Measurements from ENCODE around the gene DYRK4. TPM values are rescaled to one million over a fixed set of nuclear protein-coding genes. Genes with fewer than 3 reads are reported as not detected.
"Not testable (repeated sequence)": the region's sequence is repeated elsewhere in the genome, so short reads cannot be mapped to it uniquely, and the experiment has no call there.

The DYRK4 gene, protein sequence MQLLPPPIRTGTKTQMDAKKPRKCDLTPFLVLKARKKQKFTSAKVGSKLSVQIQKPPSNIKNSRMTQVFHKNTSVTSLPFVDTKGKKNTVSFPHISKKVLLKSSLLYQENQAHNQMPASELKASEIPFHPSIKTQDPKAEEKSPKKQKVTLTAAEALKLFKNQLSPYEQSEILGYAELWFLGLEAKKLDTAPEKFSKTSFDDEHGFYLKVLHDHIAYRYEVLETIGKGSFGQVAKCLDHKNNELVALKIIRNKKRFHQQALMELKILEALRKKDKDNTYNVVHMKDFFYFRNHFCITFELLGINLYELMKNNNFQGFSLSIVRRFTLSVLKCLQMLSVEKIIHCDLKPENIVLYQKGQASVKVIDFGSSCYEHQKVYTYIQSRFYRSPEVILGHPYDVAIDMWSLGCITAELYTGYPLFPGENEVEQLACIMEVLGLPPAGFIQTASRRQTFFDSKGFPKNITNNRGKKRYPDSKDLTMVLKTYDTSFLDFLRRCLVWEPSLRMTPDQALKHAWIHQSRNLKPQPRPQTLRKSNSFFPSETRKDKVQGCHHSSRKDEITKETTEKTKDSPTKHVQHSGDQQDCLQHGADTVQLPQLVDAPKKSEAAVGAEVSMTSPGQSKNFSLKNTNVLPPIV
- 12.8 and 34.2 TPM in 2 replicates for total RNA-seq (ENCODE audit: low replicate concordance)

DNA sequence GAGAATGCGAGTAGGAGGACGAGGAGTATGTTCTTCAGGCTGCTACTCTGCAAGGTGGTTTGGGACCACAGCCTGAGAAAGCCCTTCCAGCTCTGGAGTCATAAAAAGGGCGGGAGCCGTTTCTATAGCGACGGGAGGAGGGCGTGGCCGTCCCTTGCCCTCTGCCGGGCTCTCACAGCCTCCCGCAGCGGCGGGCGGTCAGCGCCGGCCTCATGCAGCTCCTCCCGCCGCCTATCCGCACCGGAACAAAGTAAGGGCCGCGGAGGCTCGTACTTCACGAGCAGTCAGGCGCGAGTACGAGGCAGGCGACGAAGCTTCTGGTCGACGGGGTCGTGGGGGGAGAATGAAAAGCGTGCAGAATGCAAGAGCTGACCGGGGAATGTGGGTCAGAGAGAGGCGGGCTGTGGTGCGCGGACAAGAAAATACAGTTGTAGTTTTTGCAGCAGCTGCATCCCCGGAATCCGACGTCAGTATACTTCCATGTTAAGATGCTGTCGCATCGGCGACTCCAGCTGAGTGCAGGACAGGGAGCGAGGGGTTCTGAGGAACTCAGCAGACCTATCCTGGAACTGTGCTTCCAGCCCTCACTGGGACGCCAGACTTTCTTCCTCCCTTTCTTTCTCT lies at the start of gene DYRK4:
Gene DYRK4, plus strand, starts transcription at position 175 of the 624 bp plus-strand sequence. Its CDS starts 38 bp downstream, at position 213.
- peak; percentile 64 for DNase-seq (ENCODE audit: low read depth)
- TF ChIP-seq, protein P1, sequence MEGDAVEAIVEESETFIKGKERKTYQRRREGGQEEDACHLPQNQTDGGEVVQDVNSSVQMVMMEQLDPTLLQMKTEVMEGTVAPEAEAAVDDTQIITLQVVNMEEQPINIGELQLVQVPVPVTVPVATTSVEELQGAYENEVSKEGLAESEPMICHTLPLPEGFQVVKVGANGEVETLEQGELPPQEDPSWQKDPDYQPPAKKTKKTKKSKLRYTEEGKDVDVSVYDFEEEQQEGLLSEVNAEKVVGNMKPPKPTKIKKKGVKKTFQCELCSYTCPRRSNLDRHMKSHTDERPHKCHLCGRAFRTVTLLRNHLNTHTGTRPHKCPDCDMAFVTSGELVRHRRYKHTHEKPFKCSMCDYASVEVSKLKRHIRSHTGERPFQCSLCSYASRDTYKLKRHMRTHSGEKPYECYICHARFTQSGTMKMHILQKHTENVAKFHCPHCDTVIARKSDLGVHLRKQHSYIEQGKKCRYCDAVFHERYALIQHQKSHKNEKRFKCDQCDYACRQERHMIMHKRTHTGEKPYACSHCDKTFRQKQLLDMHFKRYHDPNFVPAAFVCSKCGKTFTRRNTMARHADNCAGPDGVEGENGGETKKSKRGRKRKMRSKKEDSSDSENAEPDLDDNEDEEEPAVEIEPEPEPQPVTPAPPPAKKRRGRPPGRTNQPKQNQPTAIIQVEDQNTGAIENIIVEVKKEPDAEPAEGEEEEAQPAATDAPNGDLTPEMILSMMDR (IDR thresholded peaks at IDR 0.05; ENCODE audit: insufficient read depth, low read length): no peak
- peak within 1 kb of the TSS; percentile 62 for H3K4me3 ChIP-seq (ENCODE audit: low read depth, low read length)

DNA sequence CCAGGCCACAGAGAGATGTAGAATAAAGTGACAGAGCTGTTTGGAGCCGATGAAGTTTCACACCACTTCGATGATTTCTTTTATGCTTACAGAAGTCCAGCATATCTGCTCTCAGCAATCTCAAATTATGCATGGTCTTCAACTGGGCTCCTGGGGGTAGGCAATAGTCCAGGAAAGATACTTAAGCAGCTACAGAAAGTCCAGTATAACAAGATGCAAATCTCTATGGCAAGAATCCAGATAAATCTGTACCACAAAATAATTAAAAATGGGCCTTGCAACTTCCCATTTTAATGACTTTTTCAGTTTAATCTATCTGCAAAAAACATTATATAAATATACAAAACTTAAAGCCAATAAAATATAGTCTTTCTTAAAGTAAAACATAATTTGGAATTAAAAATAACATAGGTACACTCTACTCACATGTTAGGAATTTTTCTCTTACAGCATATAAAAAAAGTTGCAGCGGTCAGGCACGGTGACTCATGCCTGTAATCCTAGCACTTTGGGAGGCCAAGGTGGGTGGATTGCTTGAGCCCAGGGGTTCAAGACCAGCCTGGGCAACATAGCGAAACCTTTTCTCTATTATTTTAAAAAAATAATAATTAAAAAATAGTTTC lies 43.8 kb upstream of the DYRK4 start:
- H3K4me3 ChIP-seq (ENCODE audit: low read depth, low read length): no peak overlapping the region
- peak; percentile 66 for DNase-seq (ENCODE audit: low read depth)
- TF ChIP-seq, protein P1 (IDR thresholded peaks at IDR 0.05; ENCODE audit: insufficient read depth, low read length): no peak

DNA sequence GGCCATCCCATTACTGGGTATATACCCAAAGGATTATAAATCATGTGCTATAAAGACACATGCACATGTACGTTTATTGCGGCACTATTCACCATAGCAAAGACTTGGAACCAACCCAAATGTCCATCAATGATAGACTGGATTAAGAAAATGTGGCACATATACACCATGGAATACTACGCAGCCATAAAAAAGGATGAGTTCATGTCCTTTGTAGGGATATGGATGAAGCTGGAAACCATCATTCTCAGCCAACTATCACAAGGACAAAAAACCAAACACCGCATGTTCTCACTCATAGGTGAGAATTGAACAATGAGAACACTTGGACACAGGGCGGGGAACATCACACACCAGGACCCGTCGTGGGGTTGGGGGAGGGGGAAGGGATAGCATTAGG lies 38.6 kb upstream of the DYRK4 start:
- DNase-seq (ENCODE audit: low read depth); H3K4me3 ChIP-seq (ENCODE audit: low read depth, low read length): not testable (repeated sequence)

DNA sequence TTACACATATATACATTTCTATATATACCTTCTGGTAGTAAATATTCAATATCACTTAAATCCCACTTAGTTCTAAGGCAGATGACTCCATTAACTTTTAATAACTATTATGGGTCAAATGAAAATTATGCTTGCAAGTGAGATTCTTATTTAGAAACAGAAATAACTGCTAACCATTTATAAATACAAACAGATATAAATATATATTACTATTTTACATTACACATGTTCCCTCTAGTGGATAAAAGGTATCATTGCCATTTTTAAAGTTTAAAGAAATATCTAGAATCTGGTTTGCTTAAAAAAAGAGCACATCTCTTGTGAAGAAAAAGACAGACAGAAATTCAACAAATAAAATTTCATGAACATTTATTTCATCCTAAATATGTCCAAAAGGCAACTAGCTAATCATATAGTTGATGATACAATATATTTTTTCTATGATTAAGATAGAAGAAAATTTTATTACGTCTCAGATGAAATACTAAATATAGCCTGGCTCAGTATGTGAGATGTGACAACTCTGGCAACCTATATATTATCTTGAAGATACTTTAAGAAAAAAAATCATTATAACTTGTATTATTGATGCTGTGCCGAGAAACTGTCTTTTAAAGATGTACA lies 35.0 kb upstream of the DYRK4 start:
- TF ChIP-seq, protein P1 (IDR thresholded peaks at IDR 0.05; ENCODE audit: insufficient read depth, low read length): peak; percentile 51
- no peak overlapping the region for H3K4me3 ChIP-seq (ENCODE audit: low read depth, low read length)
- DNase-seq (ENCODE audit: low read depth): peak; percentile 34

DNA sequence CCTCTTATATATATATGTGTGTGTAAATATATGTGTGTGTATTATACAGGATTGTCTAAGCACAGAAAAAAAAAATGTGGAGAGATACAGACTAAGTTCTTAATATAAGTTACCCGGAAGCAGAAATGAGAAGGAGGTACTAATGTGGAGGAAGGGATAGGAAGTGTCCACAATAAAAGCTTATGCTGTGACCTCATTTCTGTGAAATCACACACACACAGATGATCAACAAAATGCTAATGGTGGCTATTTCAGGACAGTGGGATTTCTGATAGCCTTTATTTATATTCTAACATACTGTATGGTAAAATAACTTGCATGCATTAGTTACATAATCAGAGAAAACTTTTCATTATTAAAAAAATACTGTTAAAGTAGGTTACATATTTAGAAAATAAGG lies 31.8 kb upstream of the DYRK4 start:
- TF ChIP-seq, protein P1 (IDR thresholded peaks at IDR 0.05; ENCODE audit: insufficient read depth, low read length): no peak
- DNase-seq (ENCODE audit: low read depth): no peak
- H3K4me3 ChIP-seq (ENCODE audit: low read depth, low read length): no peak overlapping the region

DNA sequence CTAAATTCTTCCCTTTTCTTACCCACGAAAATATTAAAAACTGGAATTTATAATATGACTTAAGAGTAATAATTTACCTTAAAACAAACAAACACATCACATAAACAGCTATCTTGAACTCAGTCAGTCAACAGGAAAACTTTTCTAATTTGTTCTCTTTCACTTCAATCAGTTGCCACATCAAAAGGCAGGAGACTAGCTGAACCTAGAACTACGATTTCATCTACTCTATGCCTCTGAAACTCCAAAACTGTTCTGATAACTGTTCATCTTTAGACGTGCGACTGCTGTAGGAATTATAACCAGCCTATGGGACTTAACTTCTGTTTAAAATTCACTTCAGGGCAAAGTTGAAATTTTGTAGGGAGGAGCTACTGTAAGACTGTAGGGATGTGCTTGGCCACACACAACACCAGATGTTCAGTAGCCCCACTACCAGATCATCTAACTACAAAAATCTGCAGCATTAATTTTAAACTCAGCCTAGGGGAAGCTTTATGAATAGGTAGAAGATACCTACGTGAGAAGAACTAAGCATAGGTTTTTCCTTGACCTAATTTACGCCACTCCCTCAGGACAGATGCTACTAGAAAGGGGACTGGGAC lies 30.9 kb upstream of the DYRK4 start:
- TF ChIP-seq, protein P1 (IDR thresholded peaks at IDR 0.05; ENCODE audit: insufficient read depth, low read length): no peak
- no peak for DNase-seq (ENCODE audit: low read depth)
- no peak overlapping the region for H3K4me3 ChIP-seq (ENCODE audit: low read depth, low read length)
